Activated naive CD4-positive, alpha-beta T cell treated with anti-CD3 and anti-CD28 coated beads, Interleukin-2, amount 50 U/mL, for 72 hours (primary cell): ENCODE data around the gene NAT8L. TPM values are rescaled to one million over a fixed set of nuclear protein-coding genes. Genes with fewer than 3 reads are reported as not detected.

ENCODE experiments used
- ATAC-seq, 2 donors: fragments of 150-1000 bp; cut with Tn5 transposase; 2 replicates each; pipeline ENCODE4 v1.10.0; 2021; ENCODE audit warnings: mild to moderate bottlenecking in 2 of 2, moderate library complexity in 2 of 2
- DNase-seq, 2 donors: peaks; one replicate each; pipeline ENCODE4 v3.0.0; 2021 to 2022; ENCODE audit warnings: low spot score in 2 of 2
- H3K27ac Mint-ChIP-seq, 2 donors: one replicate each; pipeline ENCODE4 v1.8.0; 2022; ENCODE audit warnings: mild to moderate bottlenecking in 2 of 2, mixed read lengths in 2 of 2
- H3K36me3 Mint-ChIP-seq, 2 donors: one replicate each; pipeline ENCODE4 v1.8.0; 2022; ENCODE audit warnings: mixed read lengths in 2 of 2
- H3K9me3 Mint-ChIP-seq, 2 donors: one replicate each; pipeline ENCODE4 v1.8.0; 2022; ENCODE audit warnings: mixed read lengths in 2 of 2
- total RNA-seq, 2 donors: library from RNA; stranded (reverse); gene quantifications; one replicate each; pipeline ENCODE4 v1.2.3, GENCODE V29; 2022

The NAT8L gene
- total RNA-seq, 2 donors from 2014 or later = 0.99 TPM; not detected in 1

DNA sequence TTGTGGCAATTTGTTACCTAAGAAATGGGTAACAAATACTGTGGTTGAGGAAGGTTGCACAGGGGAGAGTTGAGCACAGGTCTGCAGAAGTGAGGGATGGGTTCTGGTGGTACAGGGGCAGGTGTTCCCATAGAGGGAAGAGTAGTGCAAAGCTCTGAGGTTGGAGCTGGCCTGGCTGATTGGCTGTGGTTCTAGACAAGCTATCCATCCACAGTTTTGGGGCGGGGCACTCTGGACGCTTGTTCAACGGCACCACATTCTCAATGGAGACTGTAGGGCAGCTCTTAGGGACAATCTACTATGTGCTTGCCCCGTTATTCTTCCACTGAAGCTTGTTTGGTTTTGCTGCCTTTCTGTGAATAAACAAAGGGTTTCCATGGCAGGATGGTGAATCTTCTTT is 35.4 kb downstream of the NAT8L start:
- DNase-seq = no peak
- peaks cover 10 to 15% of the 10 kb centered on the region in 2 donors for H3K36me3 Mint-ChIP-seq
- H3K9me3 Mint-ChIP-seq = peaks cover 3 to 16% of the 10 kb centered on the region in 2 donors
- H3K27ac Mint-ChIP-seq = no peak overlapping the region
- no peak for ATAC-seq

GRCh38 chr4:2095236-2096072 is 36.3 kb downstream of the NAT8L start:
- peaks cover 3 to 16% of the 10 kb centered on the region in 2 donors for H3K9me3 Mint-ChIP-seq

DNA sequence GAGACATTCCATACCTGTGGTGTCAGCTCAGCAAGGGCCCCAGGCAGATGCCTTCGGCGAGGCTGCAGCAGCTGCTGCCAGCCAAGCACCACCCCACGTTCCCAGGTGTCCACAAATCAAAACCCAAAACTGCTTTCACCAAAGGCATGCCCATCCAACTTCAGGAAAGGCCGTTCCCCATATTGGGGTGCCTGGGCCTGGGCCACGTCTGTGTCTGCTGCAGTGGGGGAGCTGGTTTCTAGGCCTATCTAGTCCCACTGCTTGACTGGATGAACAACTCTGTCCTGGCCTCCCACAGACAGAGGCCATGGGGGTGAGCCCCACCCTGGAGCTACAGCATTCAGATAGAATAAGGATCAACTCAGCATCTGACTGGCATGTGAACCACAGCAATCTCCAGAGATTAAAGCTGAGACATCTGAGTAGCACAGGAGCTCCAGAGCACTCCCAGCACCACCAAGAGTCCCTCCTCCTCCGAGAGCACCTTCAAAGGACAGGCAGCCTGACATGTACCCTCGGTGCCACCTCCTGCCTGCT is 37.0 kb downstream of the NAT8L start:
- no peak overlapping the region for H3K27ac Mint-ChIP-seq
- H3K36me3 Mint-ChIP-seq = peaks cover 10 to 15% of the 10 kb centered on the region in 2 donors
- DNase-seq (no peak), ATAC-seq (no peak)
- peaks cover 5 to 18% of the 10 kb centered on the region in 2 donors for H3K9me3 Mint-ChIP-seq

More at GRCh38 chr4:2095236-2096072, 36.3 kb downstream of the NAT8L start:
- no peak for ATAC-seq
- no peak overlapping the region for H3K27ac Mint-ChIP-seq
- DNase-seq = no peak
- H3K36me3 Mint-ChIP-seq = peaks cover 10 to 15% of the 10 kb centered on the region in 2 donors

- no peak overlapping the region for H3K27ac Mint-ChIP-seq
- H3K36me3 Mint-ChIP-seq = peaks cover 14 to 17% of the 10 kb centered on the region in 2 donors
- H3K9me3 Mint-ChIP-seq = peaks cover 16 to 20% of the 10 kb centered on the region in 2 donors
- ATAC-seq = no peak
- no peak for DNase-seq
Measured at GRCh38 chr4:2101346-2102044, 42.4 kb downstream of the NAT8L start.

DNA sequence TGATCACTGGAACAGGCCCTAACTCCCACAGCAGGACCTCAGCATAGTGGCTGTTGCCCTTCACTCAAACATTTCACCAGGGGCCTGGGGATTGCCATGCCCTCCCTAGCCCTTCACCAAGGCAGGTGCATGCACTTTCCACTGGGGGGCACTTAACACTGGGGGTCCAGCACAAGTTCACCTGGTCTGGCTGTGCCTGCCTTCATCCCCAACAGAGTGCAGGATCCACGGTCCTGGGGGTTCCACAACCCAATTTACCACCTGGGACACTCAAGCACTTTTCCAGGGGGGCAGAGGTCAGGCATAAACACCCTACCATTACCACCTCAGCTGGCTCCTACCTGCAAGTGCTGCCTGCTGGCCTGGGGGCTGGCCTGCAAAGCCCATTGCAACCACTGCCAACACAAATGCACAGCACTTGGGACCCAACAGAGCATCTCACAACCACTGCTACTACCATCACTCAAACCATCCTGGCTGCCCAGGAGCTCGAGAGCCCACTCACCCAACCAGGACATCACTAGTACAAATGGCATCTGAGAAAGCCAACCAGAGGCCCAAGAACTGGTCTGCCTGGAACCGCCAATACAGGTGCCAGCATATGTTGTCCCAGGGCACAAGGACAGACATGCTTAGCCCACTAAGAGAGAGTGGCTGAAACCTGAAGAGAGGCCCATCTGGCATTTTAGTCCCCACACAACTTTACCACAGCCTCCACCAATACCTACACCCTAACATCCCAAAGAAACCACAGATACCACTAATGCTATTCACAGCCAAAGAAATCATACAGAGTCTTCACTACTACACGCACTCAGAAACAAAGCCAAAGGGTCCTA is 43.1 kb downstream of the NAT8L start:
- H3K9me3 Mint-ChIP-seq = peaks cover 13 to 14% of the 10 kb centered on the region in 2 donors
- ATAC-seq (no peak), DNase-seq (no peak)
- H3K27ac Mint-ChIP-seq = no peak overlapping the region
- H3K36me3 Mint-ChIP-seq = peaks cover 8 to 10% of the 10 kb centered on the region in 2 donors

DNA sequence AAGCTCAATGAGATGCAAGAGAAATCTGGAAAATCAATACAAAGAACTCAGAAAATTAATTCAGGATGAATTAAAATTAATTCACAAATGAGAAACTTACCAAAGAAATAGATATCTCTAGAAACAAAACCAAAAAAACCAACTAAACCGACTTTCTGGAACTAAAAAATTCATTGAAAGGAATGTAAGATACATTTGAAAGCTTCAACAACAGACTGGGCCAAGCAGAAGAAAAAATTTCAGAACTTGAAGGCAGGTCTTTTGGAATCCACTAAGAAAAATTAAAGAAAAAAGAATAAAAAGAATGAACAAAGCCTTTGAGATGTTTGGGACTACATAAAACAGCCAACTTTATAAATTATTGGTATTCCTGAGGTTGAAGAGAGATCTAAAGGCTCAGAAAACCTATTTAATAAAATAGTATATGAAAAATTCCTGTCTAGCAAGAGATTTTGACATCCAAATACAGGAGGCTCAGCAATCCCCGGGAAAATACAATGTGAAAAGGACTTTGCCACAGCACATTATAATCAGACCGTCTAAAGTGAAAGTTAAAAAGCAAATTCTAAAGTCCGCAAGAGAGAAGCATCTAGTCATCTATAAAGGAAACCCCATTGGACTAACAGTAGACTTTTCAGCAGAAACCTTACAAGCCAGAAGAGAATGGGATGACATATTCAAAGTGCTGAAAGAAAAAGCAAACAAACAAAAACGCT is 44.2 kb downstream of the NAT8L start:
- Mint-ChIP-seq H3K9me3 (peaks cover 13 to 14% of the 10 kb centered on the region in 2 donors), H3K27ac (no peak overlapping the region), H3K36me3 (peaks cover 8 to 10% of the 10 kb centered on the region in 2 donors)
- no peak for ATAC-seq
- no peak for DNase-seq

DNA sequence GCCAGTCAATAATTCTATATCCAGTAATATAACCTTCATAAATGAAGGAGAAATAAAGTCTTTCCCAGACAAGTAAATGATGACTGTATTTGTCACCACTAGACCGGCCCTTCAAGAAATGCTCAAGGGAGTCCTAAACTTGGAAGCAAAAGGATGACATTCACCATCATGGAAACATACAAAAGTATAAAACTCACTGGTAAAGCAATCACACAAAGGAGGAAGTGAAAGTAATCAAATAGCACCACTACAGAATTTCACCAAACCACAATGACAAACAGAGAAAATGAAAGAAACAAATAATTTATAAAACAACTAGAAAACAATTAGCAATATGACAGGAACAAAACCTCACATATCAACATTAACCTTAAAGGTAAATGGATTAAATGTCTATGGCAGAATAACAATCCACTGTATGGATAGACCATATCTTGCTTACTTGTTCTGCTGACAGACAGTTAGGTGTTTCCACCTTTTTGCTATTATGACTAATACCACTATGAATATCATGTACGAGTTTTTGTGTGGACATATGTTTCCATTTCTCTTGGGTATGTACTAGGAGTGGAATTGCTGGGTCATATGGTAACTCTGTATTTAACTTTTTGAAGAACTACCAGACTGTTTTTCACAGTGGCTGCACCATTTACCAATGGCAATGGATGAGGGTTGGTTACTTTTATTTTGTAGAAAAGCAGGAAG is 44.9 kb downstream of the NAT8L start:
- ATAC-seq (peak in 1 of 2 donors; percentile 43), DNase-seq (no peak)
- Mint-ChIP-seq H3K9me3 (peaks cover 13 to 14% of the 10 kb centered on the region in 2 donors), H3K36me3 (peaks cover 8 to 10% of the 10 kb centered on the region in 2 donors), H3K27ac (peak overlapping the region in 1 of 2 donors; percentile 1)

GRCh38 chr4:2104556-2105345 is 45.6 kb downstream of the NAT8L start:
- H3K27ac Mint-ChIP-seq = no peak overlapping the region
- DNase-seq (no peak), ATAC-seq (no peak)
- peaks cover 9 to 10% of the 10 kb centered on the region in 2 donors for H3K36me3 Mint-ChIP-seq
- H3K9me3 Mint-ChIP-seq = peaks cover 13 to 14% of the 10 kb centered on the region in 2 donors

DNA sequence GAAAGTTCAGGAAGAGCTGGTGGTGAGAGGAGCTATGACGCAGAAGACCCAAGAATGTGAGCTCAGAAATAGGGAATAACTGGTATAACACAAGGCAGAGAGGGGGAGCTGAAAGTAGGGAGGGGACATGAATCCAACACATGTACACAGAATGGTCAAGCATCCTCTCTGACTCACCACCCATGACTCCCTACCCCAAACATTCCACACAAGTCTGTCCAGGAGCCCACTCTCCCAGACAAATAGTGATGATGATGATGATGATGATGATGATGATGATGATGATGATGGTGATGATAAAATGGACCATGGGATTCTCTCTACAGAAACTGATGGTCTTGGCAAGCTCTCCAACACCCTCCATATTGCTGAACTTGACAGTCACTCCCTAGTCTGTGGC is 46.4 kb downstream of the NAT8L start:
- H3K27ac Mint-ChIP-seq = no peak overlapping the region
- H3K9me3 Mint-ChIP-seq = peaks cover 13 to 14% of the 10 kb centered on the region in 2 donors
- DNase-seq (no peak), ATAC-seq (no peak)
- peaks cover 10 to 13% of the 10 kb centered on the region in 2 donors for H3K36me3 Mint-ChIP-seq

DNA sequence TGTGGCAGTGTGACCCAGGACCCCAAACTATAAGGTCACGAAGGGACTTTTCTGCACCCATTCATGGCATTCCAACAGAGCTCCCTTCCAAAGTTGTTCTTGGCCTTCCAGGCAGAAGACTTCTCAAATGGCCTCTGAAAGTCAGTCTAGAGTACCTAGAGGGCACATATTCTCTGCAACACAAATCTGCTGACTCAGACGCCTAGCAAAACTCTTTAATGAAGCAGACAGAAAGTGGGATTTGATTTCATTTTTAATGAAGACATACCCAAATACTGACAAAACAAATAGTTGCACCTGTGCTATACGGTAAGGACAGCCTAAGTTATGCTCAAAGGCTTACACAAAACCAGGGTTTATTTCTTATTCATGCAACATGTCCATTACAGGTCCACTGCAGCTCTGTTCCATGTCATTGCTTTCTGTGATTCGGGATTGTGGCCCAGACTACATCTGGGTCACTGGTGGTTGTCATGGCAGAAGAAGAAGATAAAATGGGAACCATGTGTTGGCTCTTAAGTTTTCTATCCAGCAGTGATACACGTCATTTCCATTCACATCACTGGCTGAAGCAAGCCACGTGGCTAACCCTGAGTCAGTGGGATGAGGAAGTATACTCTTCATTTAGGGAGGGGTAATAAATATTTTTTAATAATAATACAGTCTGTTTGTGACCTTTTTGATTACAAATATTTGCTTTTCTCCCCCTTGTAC is 57.7 kb downstream of the NAT8L start:
- Mint-ChIP-seq H3K27ac (no peak overlapping the region), H3K9me3 (no peaks in the 10 kb centered on the region), H3K36me3 (no peaks in the 10 kb centered on the region)
- DNase-seq (no peak), ATAC-seq (no peak)

Other genes with a start within 250 kb of the NAT8L start
- gene LETM1, start 203.2 kb upstream of the NAT8L start, total RNA-seq = 10 to 100 TPM; 28.3 to 45.2 TPM
- gene NSD2, start 187.9 kb upstream of the NAT8L start, total RNA-seq = 100 to 1,000 TPM; 233 to 254 TPM
- gene NELFA, start 50.4 kb upstream of the NAT8L start, total RNA-seq = 10 to 100 TPM; 44.8 to 53.8 TPM
- gene HAUS3, start 182.8 kb downstream of the NAT8L start, total RNA-seq = 10 to 100 TPM; 22.1 to 24.9 TPM
- gene POLN, start 182.8 kb downstream of the NAT8L start, total RNA-seq = 1 to 10 TPM; 1.8 to 7.3 TPM
- 10 to 100 TPM in 1 of 2 donors, 1 to 10 TPM in 1; 5.1 to 10.6 TPM for gene MXD4, start 202.8 kb downstream of the NAT8L start, total RNA-seq